Prostate gland (tissue), 2 donors: ENCODE measurements around the gene SKAP2. TPM values are rescaled to one million over a fixed set of nuclear protein-coding genes. Genes with fewer than 3 reads are reported as not detected.

Experiments
- DNase-seq: peaks from one replicate; pipeline ENCODE4 v3.0.0-alpha.2; 2019; ENCODE audit warnings: low spot score
- H3K27ac ChIP-seq, 2 donors: fragments of 200-600 bp; sonication (generic); 2 replicates each; pipeline ENCODE4 v1.5.1; 2017 to 2019
- H3K27me3 ChIP-seq: fragments of 200-600 bp; sonication (generic); replicated peaks from 2 replicates; pipeline ENCODE4 v1.5.1; 2019; ENCODE audit not compliant: insufficient read depth
- H3K36me3 ChIP-seq, 2 donors: fragments of 200-600 bp; sonication (generic); 1 replicate in 1 of 2; 2 replicates in 1 of 2; pipeline versions ENCODE4 v1.5.1 to v1.8.1; 2017 to 2019
- H3K4me1 ChIP-seq: fragments of 200-600 bp; sonication (generic); replicated peaks from 2 replicates; pipeline ENCODE4 v1.5.1; 2019
- H3K4me3 ChIP-seq, 2 donors: fragments of 200-600 bp; sonication (generic); 2 replicates each; pipeline ENCODE4 v1.5.1; 2017 to 2019
- H3K9me3 ChIP-seq: fragments of 200-600 bp; sonication (generic); 2 replicates; pipeline ENCODE4 v1.5.1; 2017
- POLR2A ChIP-seq: fragments of 450-650 bp; IDR thresholded peaks from one replicate; pipeline ENCODE4 v1.6.1; 2016; ENCODE audit warnings: antibody characterized with exemption, mild to moderate bottlenecking
- POLR2AphosphoS5 ChIP-seq: sonication (generic); formaldehyde crosslinking; IDR thresholded peaks from one replicate; pipeline ENCODE4 v1.6.1; 2017; ENCODE audit warnings: antibody characterized with exemption
- WGBS: methylation state at CpG from one replicate; pipeline ENCODE4 v1.1.5; 2018; 5-methylcytosine and 5-hydroxymethylcytosine counted together
- intact Hi-C: fragments of 100-400 bp; cut with DNase I; formaldehyde crosslinking; loops from one replicate; pipeline ENCODE4 v1.14.2; 2022
- total RNA-seq, 2 donors: library from RNA; depleted of rRNA; stranded (reverse); fragments of >200 nt; gene quantifications; one replicate each; pipeline ENCODE4 v1.1.0, GENCODE V29; 2016
- TF ChIP-seq, protein P1 (sequence below), 4 experiments: fragments of 200-600 bp in 2 of 4; fragments of 450-650 bp in 2 of 4; sonication (generic) in 2 of 4; IDR thresholded peaks; 1 replicate in 3 of 4; 2 replicates in 1 of 4; pipeline ENCODE4 v1.5.1; 2016 to 2019; ENCODE audit warnings: antibody characterized with exemption in 4 of 4, mild to moderate bottlenecking in 2 of 4, moderate library complexity in 2 of 4

SKAP2 gene
- total RNA-seq, 2 donors from 2014 or later, result 16.1 to 25.6 TPM

DNA sequence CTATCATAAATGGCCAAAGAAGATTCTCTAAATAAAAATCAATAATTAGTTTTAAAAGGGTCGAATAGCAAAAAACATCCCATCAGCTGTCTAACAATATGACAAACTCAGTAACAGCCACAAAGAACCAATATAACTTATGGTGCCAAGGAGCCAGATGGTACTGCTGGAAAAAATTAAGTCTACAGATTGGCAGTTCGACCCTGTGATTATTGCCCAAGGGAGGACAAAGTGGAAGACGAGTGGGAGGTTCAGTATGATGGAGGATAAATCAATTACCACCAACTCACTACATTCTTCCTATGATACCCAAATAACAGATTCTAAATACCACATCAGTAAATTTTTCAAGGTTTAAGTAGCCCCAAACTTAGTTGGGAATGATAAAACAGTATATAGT lies 49.0 kb downstream of the SKAP2 start:
- no peak overlapping the region for H3K27ac ChIP-seq
- no peaks in the 10 kb centered on the region for H3K27me3 ChIP-seq
- H3K36me3 ChIP-seq, result no peaks in the 10 kb centered on the region
- no peak overlapping the region for H3K4me3 ChIP-seq
- DNase-seq, result no peak
- TF ChIP-seq POLR2A, result no peak
- TF ChIP-seq, protein P1, sequence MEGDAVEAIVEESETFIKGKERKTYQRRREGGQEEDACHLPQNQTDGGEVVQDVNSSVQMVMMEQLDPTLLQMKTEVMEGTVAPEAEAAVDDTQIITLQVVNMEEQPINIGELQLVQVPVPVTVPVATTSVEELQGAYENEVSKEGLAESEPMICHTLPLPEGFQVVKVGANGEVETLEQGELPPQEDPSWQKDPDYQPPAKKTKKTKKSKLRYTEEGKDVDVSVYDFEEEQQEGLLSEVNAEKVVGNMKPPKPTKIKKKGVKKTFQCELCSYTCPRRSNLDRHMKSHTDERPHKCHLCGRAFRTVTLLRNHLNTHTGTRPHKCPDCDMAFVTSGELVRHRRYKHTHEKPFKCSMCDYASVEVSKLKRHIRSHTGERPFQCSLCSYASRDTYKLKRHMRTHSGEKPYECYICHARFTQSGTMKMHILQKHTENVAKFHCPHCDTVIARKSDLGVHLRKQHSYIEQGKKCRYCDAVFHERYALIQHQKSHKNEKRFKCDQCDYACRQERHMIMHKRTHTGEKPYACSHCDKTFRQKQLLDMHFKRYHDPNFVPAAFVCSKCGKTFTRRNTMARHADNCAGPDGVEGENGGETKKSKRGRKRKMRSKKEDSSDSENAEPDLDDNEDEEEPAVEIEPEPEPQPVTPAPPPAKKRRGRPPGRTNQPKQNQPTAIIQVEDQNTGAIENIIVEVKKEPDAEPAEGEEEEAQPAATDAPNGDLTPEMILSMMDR (IDR thresholded peaks at IDR 0.05), result no peak
- no peak for TF ChIP-seq POLR2AphosphoS5
- intact Hi-C loops, result no loop called here
- no peaks in the 10 kb centered on the region for H3K4me1 ChIP-seq
- no peaks in the 10 kb centered on the region for H3K9me3 ChIP-seq
- 83% methylated on average over 3 of the region's 3 CpGs for WGBS

DNA sequence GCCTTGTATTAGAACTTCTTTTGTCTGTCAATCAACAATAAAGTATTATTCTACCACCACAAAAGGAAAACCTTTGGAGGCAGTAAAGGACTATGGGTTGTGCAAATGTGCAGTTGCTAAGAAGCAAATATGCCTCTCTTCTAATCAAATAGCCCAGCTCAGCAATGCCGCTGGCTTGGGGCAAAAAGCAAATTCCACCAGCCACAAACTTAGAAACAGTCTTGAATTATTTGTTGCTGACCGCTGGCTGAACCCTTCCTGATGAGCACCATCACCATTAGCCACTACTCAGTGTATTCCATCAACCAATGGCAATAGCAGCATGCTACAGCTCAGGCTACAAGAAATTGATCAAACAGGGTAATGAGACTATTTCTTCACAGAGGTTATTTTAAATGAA lies 51.0 kb downstream of the SKAP2 start:
- H3K4me1 ChIP-seq, result no peaks in the 10 kb centered on the region
- no peak overlapping the region for H3K27ac ChIP-seq
- intact Hi-C loops, result no loop called here
- 72% methylated on average over 2 of the region's 2 CpGs for WGBS
- DNase-seq, result no peak
- no peaks in the 10 kb centered on the region for H3K27me3 ChIP-seq
- TF ChIP-seq POLR2A, result no peak
- no peak for TF ChIP-seq POLR2AphosphoS5
- TF ChIP-seq, protein P1 (IDR thresholded peaks at IDR 0.05), result no peak
- H3K36me3 ChIP-seq, result no peaks in the 10 kb centered on the region
- H3K9me3 ChIP-seq, result no peaks in the 10 kb centered on the region
- no peak overlapping the region for H3K4me3 ChIP-seq

DNA sequence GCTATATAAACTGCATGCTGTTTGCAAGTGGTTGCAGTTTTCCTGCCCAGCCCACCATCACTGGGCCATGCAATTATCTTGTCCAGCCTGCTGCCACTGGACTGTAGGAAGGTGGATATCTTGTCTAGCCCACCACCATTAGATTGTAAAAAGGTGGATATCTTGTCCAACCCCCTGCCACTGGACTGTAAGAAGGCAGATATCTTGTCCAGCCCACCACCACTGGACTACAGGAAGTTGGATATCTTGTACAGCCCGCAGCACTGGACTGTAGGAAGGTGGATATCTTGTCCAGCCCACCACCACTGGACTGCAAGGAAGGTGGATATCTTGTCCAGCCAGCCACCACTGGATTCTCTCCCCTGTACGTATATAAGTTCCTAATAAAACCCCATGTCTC lies 69.8 kb downstream of the SKAP2 start:
- TF ChIP-seq, protein P1 (IDR thresholded peaks at IDR 0.05), result no peak
- TF ChIP-seq POLR2A, result no peak
- TF ChIP-seq POLR2AphosphoS5, result no peak
- Histone ChIP-seq H3K27me3 (no peaks in the 10 kb centered on the region), H3K36me3 (no peaks in the 10 kb centered on the region), H3K4me1 (no peaks in the 10 kb centered on the region), H3K27ac (no peak overlapping the region), H3K9me3 (no peaks in the 10 kb centered on the region), H3K4me3 (no peak overlapping the region)
- intact Hi-C loops, result no loop called here
- WGBS, result 57% methylated on average over 2 of the region's 2 CpGs
- DNase-seq, result no peak

DNA sequence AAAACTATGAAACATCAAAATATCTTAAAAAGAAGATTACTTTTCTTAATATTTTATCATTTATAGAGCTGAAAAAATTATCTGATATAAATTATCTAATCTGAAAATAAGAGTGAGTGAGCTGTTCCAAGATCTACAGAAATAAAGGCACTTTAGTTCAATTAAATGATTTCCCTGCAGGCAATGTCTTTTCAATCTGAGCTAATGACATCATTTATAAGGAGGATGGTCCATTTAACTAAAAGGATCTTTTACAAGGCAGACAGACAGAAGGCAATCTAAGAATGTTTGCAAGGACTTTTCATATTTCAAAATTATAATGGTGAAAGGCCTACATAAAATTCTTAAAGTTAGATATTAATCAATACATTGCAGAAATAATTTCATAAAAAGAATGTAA lies 71.8 kb downstream of the SKAP2 start:
- intact Hi-C loops, result no loop called here
- Histone ChIP-seq H3K4me1 (no peaks in the 10 kb centered on the region), H3K9me3 (no peaks in the 10 kb centered on the region), H3K27me3 (no peaks in the 10 kb centered on the region), H3K27ac (no peak overlapping the region), H3K4me3 (no peak overlapping the region), H3K36me3 (no peaks in the 10 kb centered on the region)
- TF ChIP-seq, protein P1 (IDR thresholded peaks at IDR 0.05), result no peak
- no peak for TF ChIP-seq POLR2A
- no peak for TF ChIP-seq POLR2AphosphoS5
- no peak for DNase-seq

DNA sequence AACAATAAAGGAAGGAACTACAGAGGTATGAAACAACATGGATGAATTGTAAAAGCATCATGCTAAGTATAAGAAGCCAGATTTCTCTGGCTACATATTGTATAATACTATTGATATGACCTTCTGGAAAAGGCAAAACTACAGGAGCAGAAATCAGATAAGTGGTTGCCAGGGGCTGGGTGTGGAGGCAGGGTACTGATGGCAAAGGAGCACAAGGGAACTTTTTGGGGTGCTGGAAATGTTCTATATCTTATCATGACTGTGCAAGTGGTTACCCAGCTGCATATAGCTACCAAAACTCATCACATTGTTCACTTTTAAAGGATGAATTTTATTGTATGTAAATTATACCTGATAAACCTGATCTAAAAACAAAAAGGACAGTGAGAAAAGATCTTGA lies 72.4 kb downstream of the SKAP2 start:
- no peak for DNase-seq
- intact Hi-C loops, result no loop called here
- Histone ChIP-seq H3K36me3 (no peaks in the 10 kb centered on the region), H3K4me3 (no peak overlapping the region), H3K27ac (no peak overlapping the region), H3K27me3 (no peaks in the 10 kb centered on the region), H3K9me3 (no peaks in the 10 kb centered on the region), H3K4me1 (no peaks in the 10 kb centered on the region)
- TF ChIP-seq, protein P1 (IDR thresholded peaks at IDR 0.05), result no peak
- TF ChIP-seq POLR2AphosphoS5 (no peak), POLR2A (no peak)
